CD14-positive monocyte (primary cell): ENCODE results near the gene ZDHHC19. TPM values are rescaled to one million over a fixed set of nuclear protein-coding genes. Genes with fewer than 3 reads are reported as not detected.
"Not testable (repeated sequence)": the region's sequence is repeated elsewhere in the genome, so short reads cannot be mapped to it uniquely, and the experiment has no call there.

Experiments used
- DNase-seq, 3 donors: peaks; one replicate each; pipeline ENCODE4 v3.0.0-alpha.2; 2011 to 2022
- H2AFZ ChIP-seq: 2 replicates; pipeline ENCODE4 v1.6.0; 2012; ENCODE audit warnings: mild to moderate bottlenecking, low read depth, low read length, inconsistent platforms; ENCODE audit not compliant: insufficient read depth, poor library complexity, severe bottlenecking
- H3K27ac ChIP-seq, 2 donors: 1 replicate in 1 of 2; 2 replicates in 1 of 2; pipeline ENCODE4 v1.5.1; 2012 to 2013; ENCODE audit warnings: low read length in 2 of 2, control low read depth in 1 of 2, inconsistent platforms in 1 of 2, low read depth in 1 of 2, mild to moderate bottlenecking in 1 of 2
- H3K27me3 ChIP-seq, 2 donors: one replicate each; pipeline versions ENCODE4 v1.6.0 to v1.6.1; 2011 to 2013; ENCODE audit warnings: low read length in 2 of 2; ENCODE audit not compliant: control insufficient read depth in 2 of 2, insufficient read depth in 2 of 2
- H3K36me3 ChIP-seq, 2 donors: replicated peaks in 1 of 2; 1 replicate in 1 of 2; 2 replicates in 1 of 2; pipeline versions ENCODE4 v1.5.1 to v1.6.1; 2012 to 2013; ENCODE audit warnings: low read length in 2 of 2, control low read depth in 1 of 2, inconsistent platforms in 1 of 2, mild to moderate bottlenecking in 1 of 2; ENCODE audit not compliant: insufficient read depth in 2 of 2, control insufficient read depth in 1 of 2
- H3K4me1 ChIP-seq, 2 donors: 1 replicate in 1 of 2; 2 replicates in 1 of 2; pipeline versions ENCODE4 v1.5.1 to v1.6.1; 2012 to 2013; ENCODE audit warnings: low read length in 2 of 2, control low read depth in 1 of 2, inconsistent platforms in 1 of 2, mild to moderate bottlenecking in 1 of 2, moderate library complexity in 1 of 2; ENCODE audit not compliant: insufficient read depth in 2 of 2, control insufficient read depth in 1 of 2
- H3K4me2 ChIP-seq: replicated peaks from 2 replicates; pipeline ENCODE3; 2012; ENCODE audit warnings: low read length, moderate library complexity, mild to moderate bottlenecking; ENCODE audit not compliant: poor library complexity, severe bottlenecking; ENCODE audit errors: extremely low read depth
- H3K4me3 ChIP-seq, 3 experiments: fragments of 200-600 bp in 1 of 3; sonication (generic) in 1 of 3; replicated peaks in 1 of 3; 1 replicate in 2 of 3; 2 replicates in 1 of 3; pipeline ENCODE4 v1.5.1; 2011 to 2013; ENCODE audit warnings: low read length in 3 of 3, mild to moderate bottlenecking in 3 of 3, control low read depth in 2 of 3, low read depth in 2 of 3, inconsistent platforms in 1 of 3, moderate library complexity in 1 of 3
- H3K79me2 ChIP-seq: 2 replicates; pipeline ENCODE4 v1.6.0; 2012; ENCODE audit warnings: mild to moderate bottlenecking, control low read depth, inconsistent platforms, low read length, moderate library complexity; ENCODE audit not compliant: insufficient read depth
- H3K9ac ChIP-seq: 2 replicates; pipeline ENCODE4 v1.6.0; 2017; ENCODE audit warnings: low read length, mild to moderate bottlenecking; ENCODE audit not compliant: insufficient read depth, poor library complexity, severe bottlenecking
- H3K9me3 ChIP-seq, 2 donors: replicated peaks in 1 of 2; 1 replicate in 1 of 2; 2 replicates in 1 of 2; pipeline versions ENCODE4 v1.5.1 to v1.6.1; 2012 to 2013; ENCODE audit warnings: low read length in 2 of 2, control low read depth in 1 of 2; ENCODE audit not compliant: control insufficient read depth in 1 of 2, insufficient read depth in 1 of 2
- H4K20me1 ChIP-seq: 2 replicates; pipeline ENCODE4 v1.6.0; 2012; ENCODE audit warnings: mild to moderate bottlenecking, low read length, control low read depth, moderate library complexity; ENCODE audit not compliant: insufficient read depth
- H3K27ac Mint-ChIP-seq, 7 donors: one replicate each; pipeline ENCODE4 v1.8.0; 2020; ENCODE audit warnings: mild to moderate bottlenecking in 7 of 7, mixed read lengths in 7 of 7, moderate library complexity in 6 of 7, inconsistent platforms in 2 of 7
- H3K27me3 Mint-ChIP-seq, 3 donors: one replicate each; pipeline ENCODE4 v1.8.0; 2021 to 2022; ENCODE audit warnings: low read depth in 3 of 3, mild to moderate bottlenecking in 3 of 3, mixed read lengths in 3 of 3, moderate library complexity in 3 of 3, inconsistent platforms in 1 of 3
- H3K36me3 Mint-ChIP-seq, 2 donors: one replicate each; pipeline ENCODE4 v1.8.0; 2020; ENCODE audit warnings: mixed read lengths in 2 of 2, inconsistent platforms in 1 of 2, mild to moderate bottlenecking in 1 of 2
- H3K4me1 Mint-ChIP-seq: one replicate; pipeline ENCODE4 v1.8.0; 2020; ENCODE audit warnings: mild to moderate bottlenecking, mixed read lengths
- H3K4me3 Mint-ChIP-seq, 2 donors: one replicate each; pipeline ENCODE4 v1.8.0; 2020; ENCODE audit warnings: mild to moderate bottlenecking in 2 of 2, mixed read lengths in 2 of 2, moderate library complexity in 1 of 2
- H3K9me3 Mint-ChIP-seq, 7 donors: one replicate each; pipeline ENCODE4 v1.8.0; 2020 to 2022; ENCODE audit warnings: mixed read lengths in 7 of 7, mild to moderate bottlenecking in 6 of 7, moderate library complexity in 6 of 7, inconsistent platforms in 2 of 7
- WGBS: methylation state at CpG from one replicate; pipeline ENCODE4 v1.1.5; 2013; ENCODE audit warnings: missing lambda C conversion rate; ENCODE audit not compliant: insufficient coverage; 5-methylcytosine and 5-hydroxymethylcytosine counted together
- intact Hi-C, 2 donors: fragments of 100-400 bp; cut with micrococcal nuclease; formaldehyde crosslinking; loops; one replicate each; pipeline versions ENCODE4 v1.15.0 to v1.15.1; 2023
- polyA plus RNA-seq, 3 donors: library from polyadenylated mRNA; depleted of rRNA in 1 of 3; unstranded in 2 of 3; stranded (reverse) in 1 of 3; fragments of 300-500 nt in 2 of 3; fragments of >200 nt in 1 of 3; fragmentation: Illumina TruSeq in 2 of 3; gene quantifications; 1 replicate in 2 of 3; 2 replicates in 1 of 3; pipeline ENCODE4 v1.2.3, GENCODE V29; 2012 to 2021
- TF ChIP-seq, protein P1 (sequence below): fragments of 200-600 bp; IDR thresholded peaks from one replicate; pipeline ENCODE4 v1.8.0; 2022; ENCODE audit warnings: antibody characterized with exemption, mild to moderate bottlenecking

Gene ZDHHC19
- polyA plus RNA-seq, 3 donors, result not detected

DNA sequence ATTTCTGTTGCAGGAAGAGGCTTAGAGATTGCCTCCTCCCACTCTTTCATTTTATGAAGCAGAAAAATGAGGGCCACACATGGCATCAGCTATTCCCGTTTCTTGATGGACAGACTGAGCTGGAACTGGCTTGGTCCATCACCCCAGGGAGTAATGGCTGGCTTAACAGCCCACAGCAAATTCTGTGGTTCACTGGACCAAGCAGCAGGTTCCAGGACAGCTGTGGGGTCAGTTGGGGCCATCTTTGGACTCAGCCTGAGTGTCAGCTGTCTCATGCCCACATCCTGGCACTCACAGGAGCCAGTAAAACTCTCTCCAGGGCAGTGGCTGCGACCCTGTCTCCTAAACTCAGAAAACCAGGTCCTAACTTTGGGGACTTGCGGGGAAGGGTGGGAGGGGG lies 36.5 kb downstream of the ZDHHC19 start:
- Histone ChIP-seq H3K27ac (no peak overlapping the region), H3K4me1 (peaks cover 37 to 38% of the 10 kb centered on the region in 2 donors), H3K9me3 (no peaks in the 10 kb centered on the region), H4K20me1 (no peaks in the 10 kb centered on the region), H3K36me3 (no peaks in the 10 kb centered on the region), H3K27me3 (no peaks in the 10 kb centered on the region), H2AFZ (no peak overlapping the region), H3K9ac (no peak overlapping the region), H3K79me2 (no peaks in the 10 kb centered on the region), H3K4me2 (no peak overlapping the region), H3K4me3 (no peak overlapping the region)
- H3K27me3 Mint-ChIP-seq, result peaks cover 0 to 5% (median 2%) of the 10 kb centered on the region in 3 donors
- peak overlapping the region in 2 of 7 donors; percentile 30 to 50 for H3K27ac Mint-ChIP-seq
- 92% methylated on average over 1 of the region's 3 CpGs for WGBS
- TF ChIP-seq, protein P1, sequence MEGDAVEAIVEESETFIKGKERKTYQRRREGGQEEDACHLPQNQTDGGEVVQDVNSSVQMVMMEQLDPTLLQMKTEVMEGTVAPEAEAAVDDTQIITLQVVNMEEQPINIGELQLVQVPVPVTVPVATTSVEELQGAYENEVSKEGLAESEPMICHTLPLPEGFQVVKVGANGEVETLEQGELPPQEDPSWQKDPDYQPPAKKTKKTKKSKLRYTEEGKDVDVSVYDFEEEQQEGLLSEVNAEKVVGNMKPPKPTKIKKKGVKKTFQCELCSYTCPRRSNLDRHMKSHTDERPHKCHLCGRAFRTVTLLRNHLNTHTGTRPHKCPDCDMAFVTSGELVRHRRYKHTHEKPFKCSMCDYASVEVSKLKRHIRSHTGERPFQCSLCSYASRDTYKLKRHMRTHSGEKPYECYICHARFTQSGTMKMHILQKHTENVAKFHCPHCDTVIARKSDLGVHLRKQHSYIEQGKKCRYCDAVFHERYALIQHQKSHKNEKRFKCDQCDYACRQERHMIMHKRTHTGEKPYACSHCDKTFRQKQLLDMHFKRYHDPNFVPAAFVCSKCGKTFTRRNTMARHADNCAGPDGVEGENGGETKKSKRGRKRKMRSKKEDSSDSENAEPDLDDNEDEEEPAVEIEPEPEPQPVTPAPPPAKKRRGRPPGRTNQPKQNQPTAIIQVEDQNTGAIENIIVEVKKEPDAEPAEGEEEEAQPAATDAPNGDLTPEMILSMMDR, result no peak
- no peak overlapping the region for H3K4me3 Mint-ChIP-seq
- intact Hi-C loops, result no loop called here
- peaks cover 0 to 2% (median 0%) of the 10 kb centered on the region in 7 donors for H3K9me3 Mint-ChIP-seq
- H3K36me3 Mint-ChIP-seq, result no peaks in the 10 kb centered on the region
- H3K4me1 Mint-ChIP-seq, result peaks cover 34% of the 10 kb centered on the region
- no peak for DNase-seq

GRCh38 chr3:196170296-196170695 lies 40.9 kb downstream of the ZDHHC19 start:
- intact Hi-C loops, H3K36me3 ChIP-seq, H3K9me3 Mint-ChIP-seq, H3K27me3 ChIP-seq, H3K36me3 Mint-ChIP-seq, H3K4me2 ChIP-seq, H3K4me3 ChIP-seq, H3K79me2 ChIP-seq, H3K9me3 ChIP-seq, H3K27me3 Mint-ChIP-seq, DNase-seq, H4K20me1 ChIP-seq, H3K4me3 Mint-ChIP-seq: not testable (repeated sequence)
- 83% methylated on average over 2 of the region's 12 CpGs for WGBS
- peak overlapping the region; percentile 55 for H2AFZ ChIP-seq
- peak overlapping the region; percentile 93 to 99 (median 96) for H3K27ac Mint-ChIP-seq
- peaks cover 30 to 33% of the 10 kb centered on the region in 2 donors for H3K4me1 ChIP-seq
- H3K9ac ChIP-seq, result peak overlapping the region; percentile 42
- peak overlapping the region; percentile 88 for H3K27ac ChIP-seq
- H3K4me1 Mint-ChIP-seq, result peaks cover 22% of the 10 kb centered on the region
